GM12865 (cell line): ENCODE results near the gene CA4.
A peak's percentile ranks its signal among the peaks of the same experiment; 100 is the strongest.

Experiments used
- DNase-seq: peaks from one replicate; pipeline ENCODE4 v3.0.0; 2010; ENCODE audit warnings: low read depth
- H3K4me3 ChIP-seq: 2 replicates; pipeline ENCODE4 v1.5.1; 2011; ENCODE audit warnings: mild to moderate bottlenecking, low read depth, low read length, control low read depth
- TF ChIP-seq, protein P1 (sequence below): IDR thresholded peaks from 2 replicates; pipeline ENCODE4 v1.5.1; 2011; ENCODE audit warnings: low read length, control low read depth, low read depth, inconsistent platforms; ENCODE audit not compliant: insufficient read depth; ENCODE audit errors: missing control alignments

The CA4 gene

DNA sequence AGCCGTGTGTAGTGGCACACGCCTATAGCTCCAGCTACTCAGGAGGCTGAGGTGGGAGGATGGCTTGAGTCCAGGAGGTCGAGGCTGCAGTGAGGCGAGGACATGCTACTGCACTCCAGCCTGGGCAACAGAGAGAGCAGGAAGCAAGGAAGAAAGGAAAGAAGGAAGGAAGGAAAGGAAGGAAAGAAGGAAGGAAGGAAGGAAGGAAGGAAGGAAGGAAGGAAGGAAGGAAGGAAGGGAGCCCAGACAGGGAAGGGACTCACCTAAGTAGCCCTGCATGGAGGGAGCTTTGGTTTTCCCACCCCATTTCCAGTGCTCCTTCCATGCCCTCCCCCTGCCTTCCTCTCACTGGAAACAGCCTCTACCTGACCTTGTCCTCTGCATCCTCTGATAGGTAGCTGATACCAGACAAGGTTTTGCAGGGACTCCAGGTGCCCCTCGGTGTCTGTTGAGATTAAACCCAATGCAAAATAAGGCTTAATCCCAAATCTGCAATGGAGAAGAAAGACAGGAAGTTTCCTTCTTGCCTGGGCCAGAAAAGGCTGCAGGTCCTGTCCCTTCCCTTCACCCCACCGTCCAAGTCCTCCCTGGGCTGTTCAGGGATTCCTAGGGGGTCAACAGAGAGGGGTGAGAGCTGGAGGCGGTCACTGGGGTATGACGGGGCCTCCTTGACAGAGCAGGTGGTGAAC is 21.5 kb upstream of the CA4 start:
- DNase-seq: no peak
- H3K4me3 ChIP-seq: no peak overlapping the region

DNA sequence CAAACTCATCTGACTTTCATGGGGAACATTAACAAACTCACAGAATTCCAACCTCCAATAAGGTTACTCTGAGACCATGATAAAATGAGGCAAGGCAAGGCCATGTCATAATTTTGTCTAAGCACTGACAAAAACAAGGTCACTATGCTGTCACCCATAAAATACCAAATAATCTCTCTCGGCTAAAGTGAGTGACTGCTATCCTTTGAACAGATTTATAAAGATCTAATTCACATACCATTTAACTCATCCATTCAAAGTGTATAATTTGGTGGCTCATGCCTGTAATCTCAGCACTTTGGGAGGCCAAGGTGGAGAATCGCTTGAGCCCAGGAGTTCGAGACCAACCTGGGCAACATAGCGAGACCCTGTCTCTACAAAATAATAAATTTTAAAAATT is 20.6 kb upstream of the CA4 start:
- no peak overlapping the region for H3K4me3 ChIP-seq
- TF ChIP-seq, protein P1, sequence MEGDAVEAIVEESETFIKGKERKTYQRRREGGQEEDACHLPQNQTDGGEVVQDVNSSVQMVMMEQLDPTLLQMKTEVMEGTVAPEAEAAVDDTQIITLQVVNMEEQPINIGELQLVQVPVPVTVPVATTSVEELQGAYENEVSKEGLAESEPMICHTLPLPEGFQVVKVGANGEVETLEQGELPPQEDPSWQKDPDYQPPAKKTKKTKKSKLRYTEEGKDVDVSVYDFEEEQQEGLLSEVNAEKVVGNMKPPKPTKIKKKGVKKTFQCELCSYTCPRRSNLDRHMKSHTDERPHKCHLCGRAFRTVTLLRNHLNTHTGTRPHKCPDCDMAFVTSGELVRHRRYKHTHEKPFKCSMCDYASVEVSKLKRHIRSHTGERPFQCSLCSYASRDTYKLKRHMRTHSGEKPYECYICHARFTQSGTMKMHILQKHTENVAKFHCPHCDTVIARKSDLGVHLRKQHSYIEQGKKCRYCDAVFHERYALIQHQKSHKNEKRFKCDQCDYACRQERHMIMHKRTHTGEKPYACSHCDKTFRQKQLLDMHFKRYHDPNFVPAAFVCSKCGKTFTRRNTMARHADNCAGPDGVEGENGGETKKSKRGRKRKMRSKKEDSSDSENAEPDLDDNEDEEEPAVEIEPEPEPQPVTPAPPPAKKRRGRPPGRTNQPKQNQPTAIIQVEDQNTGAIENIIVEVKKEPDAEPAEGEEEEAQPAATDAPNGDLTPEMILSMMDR: no peak
- no peak for DNase-seq

More for the DNA sequence above, 21.5 kb upstream of the CA4 start:
- TF ChIP-seq, protein P1: no peak

- H3K4me3 ChIP-seq: no peak overlapping the region
- TF ChIP-seq, protein P1: no peak
Measured at GRCh38 chr17:60130466-60130865, 19.3 kb upstream of the CA4 start.

DNA sequence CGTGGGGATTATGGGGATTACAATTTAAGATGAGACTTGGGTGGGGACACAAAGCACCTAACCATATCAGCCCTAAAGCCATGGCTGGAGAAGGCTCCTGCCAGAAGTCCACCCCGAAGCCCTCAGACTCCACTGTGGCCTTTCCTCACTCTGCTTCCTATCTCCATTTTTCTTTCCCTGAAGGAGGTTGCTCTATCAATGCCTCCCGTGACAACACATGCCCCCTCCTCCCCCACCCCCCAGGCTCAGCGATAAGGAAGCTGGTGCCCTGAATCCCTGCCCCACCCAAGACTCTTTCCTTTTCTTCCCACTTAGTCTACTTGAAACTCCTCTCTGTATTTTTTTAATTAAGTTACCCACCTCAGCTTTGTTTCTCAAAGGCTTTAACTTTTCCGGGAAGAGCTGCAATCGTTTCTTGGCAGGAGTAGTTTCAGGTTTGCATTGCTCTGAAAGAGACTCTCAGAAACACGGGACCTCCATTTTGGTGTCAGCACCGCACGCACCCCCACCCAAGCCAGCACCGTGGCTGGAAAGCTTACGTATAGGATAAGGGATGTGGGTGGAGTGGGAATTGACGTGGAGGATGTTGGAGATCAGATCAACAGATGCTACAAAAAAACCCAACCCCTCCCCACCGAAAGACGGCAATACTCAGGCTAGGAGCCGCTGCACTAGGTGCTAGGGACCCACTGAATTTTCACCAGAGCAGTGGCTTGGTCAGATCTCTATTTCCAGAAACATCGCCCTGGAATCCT is 15.2 kb upstream of the CA4 start:
- H3K4me3 ChIP-seq: peak overlapping the region; percentile 57
- no peak for DNase-seq
- TF ChIP-seq, protein P1: no peak

More at GRCh38 chr17:60130466-60130865, 19.3 kb upstream of the CA4 start:
- DNase-seq: no peak

- DNase-seq: peak; percentile 88
- H3K4me3 ChIP-seq: peak overlapping the region; percentile 57
- TF ChIP-seq, protein P1: no peak
Measured at GRCh38 chr17:60135151-60135950, 14.4 kb upstream of the CA4 start.

GRCh38 chr17:60135951-60136666 is 13.7 kb upstream of the CA4 start:
- DNase-seq: no peak
- TF ChIP-seq, protein P1: no peak
- peak overlapping the region; percentile 57; the same call in 1 of the 2 replicates for H3K4me3 ChIP-seq
